GM23338 (cell line): Measurements from ENCODE around the gene CD58.

ENCODE experiments used
- CREB1 ChIP-seq: fragments of 250-450 bp; sonication (Bioruptor Pico); IDR thresholded peaks from 2 replicates; pipeline ENCODE4 v1.5.0; 2020; ENCODE audit warnings: low read depth, mild to moderate bottlenecking, moderate library complexity
- ETS1 ChIP-seq: IDR thresholded peaks from 2 replicates; pipeline ENCODE4 v1.6.1; 2016; ENCODE audit warnings: antibody characterized with exemption
- EZH2 ChIP-seq: fragments of 200-600 bp; sonication (generic); IDR thresholded peaks from one replicate; pipeline ENCODE4 v1.8.0; 2017; ENCODE audit warnings: antibody characterized with exemption, mild to moderate bottlenecking, low read depth; ENCODE audit not compliant: unreplicated experiment
- EZH2phosphoT487 ChIP-seq: fragments of 200-600 bp; sonication (generic); IDR thresholded peaks from one replicate; pipeline ENCODE4 v1.8.1; 2018; ENCODE audit warnings: antibody characterized with exemption; ENCODE audit not compliant: unreplicated experiment
- JUNB ChIP-seq: IDR thresholded peaks from one replicate; pipeline ENCODE4 v1.6.1; 2016; ENCODE audit warnings: antibody characterized with exemption; ENCODE audit not compliant: unreplicated experiment
- NANOG ChIP-seq: IDR thresholded peaks from 2 replicates; pipeline ENCODE4 v1.6.1; 2016; ENCODE audit warnings: antibody characterized with exemption, borderline replicate concordance
- POLR2AphosphoS5 ChIP-seq: IDR thresholded peaks from 2 replicates; pipeline ENCODE4 v1.6.1; 2016; ENCODE audit warnings: antibody characterized with exemption, low read depth
- REST ChIP-seq: IDR thresholded peaks from one replicate; pipeline ENCODE4 v1.6.1; 2018; ENCODE audit warnings: antibody characterized with exemption; ENCODE audit not compliant: unreplicated experiment
- STAT1 ChIP-seq: IDR thresholded peaks from one replicate; pipeline ENCODE4 v1.6.1; 2016; ENCODE audit warnings: antibody characterized with exemption; ENCODE audit not compliant: unreplicated experiment
- ZNF114 ChIP-seq: fragments of 250-450 bp; sonication (Bioruptor Pico); IDR thresholded peaks from 2 replicates; pipeline ENCODE4 v1.5.0; 2020; ENCODE audit warnings: mild to moderate bottlenecking, moderate library complexity
- TF ChIP-seq, protein P1 (sequence below), 2 experiments: fragments of 200-600 bp in 1 of 2; sonication (generic) in 1 of 2; conservative IDR thresholded peaks; 2 replicates each; pipeline versions ENCODE4 v1.5.1 to v1.6.1; 2016 to 2017; ENCODE audit warnings: antibody characterized with exemption in 2 of 2, low read depth in 2 of 2, mild to moderate bottlenecking in 2 of 2, moderate library complexity in 1 of 2
- TF ChIP-seq, protein P2 (sequence below): fragments of 250-450 bp; sonication (Bioruptor Pico); IDR thresholded peaks from 2 replicates; pipeline ENCODE4 v1.5.0; 2020; ENCODE audit warnings: mild to moderate bottlenecking, moderate library complexity

- TF ChIP-seq, protein P1, sequence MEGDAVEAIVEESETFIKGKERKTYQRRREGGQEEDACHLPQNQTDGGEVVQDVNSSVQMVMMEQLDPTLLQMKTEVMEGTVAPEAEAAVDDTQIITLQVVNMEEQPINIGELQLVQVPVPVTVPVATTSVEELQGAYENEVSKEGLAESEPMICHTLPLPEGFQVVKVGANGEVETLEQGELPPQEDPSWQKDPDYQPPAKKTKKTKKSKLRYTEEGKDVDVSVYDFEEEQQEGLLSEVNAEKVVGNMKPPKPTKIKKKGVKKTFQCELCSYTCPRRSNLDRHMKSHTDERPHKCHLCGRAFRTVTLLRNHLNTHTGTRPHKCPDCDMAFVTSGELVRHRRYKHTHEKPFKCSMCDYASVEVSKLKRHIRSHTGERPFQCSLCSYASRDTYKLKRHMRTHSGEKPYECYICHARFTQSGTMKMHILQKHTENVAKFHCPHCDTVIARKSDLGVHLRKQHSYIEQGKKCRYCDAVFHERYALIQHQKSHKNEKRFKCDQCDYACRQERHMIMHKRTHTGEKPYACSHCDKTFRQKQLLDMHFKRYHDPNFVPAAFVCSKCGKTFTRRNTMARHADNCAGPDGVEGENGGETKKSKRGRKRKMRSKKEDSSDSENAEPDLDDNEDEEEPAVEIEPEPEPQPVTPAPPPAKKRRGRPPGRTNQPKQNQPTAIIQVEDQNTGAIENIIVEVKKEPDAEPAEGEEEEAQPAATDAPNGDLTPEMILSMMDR (conservative IDR thresholded peaks at IDR 0.05; ENCODE audit: low read depth in 2 of 2): no peak
- TF ChIP-seq POLR2AphosphoS5 (no peak), EZH2 (no peak), EZH2phosphoT487 (no peak), CREB1 (CRISPR knock-in tag) (no peak), STAT1 (no peak), REST (no peak), ZNF114 (no peak), ETS1 (no peak), JUNB (no peak), NANOG (no peak)
- TF ChIP-seq, protein P2, sequence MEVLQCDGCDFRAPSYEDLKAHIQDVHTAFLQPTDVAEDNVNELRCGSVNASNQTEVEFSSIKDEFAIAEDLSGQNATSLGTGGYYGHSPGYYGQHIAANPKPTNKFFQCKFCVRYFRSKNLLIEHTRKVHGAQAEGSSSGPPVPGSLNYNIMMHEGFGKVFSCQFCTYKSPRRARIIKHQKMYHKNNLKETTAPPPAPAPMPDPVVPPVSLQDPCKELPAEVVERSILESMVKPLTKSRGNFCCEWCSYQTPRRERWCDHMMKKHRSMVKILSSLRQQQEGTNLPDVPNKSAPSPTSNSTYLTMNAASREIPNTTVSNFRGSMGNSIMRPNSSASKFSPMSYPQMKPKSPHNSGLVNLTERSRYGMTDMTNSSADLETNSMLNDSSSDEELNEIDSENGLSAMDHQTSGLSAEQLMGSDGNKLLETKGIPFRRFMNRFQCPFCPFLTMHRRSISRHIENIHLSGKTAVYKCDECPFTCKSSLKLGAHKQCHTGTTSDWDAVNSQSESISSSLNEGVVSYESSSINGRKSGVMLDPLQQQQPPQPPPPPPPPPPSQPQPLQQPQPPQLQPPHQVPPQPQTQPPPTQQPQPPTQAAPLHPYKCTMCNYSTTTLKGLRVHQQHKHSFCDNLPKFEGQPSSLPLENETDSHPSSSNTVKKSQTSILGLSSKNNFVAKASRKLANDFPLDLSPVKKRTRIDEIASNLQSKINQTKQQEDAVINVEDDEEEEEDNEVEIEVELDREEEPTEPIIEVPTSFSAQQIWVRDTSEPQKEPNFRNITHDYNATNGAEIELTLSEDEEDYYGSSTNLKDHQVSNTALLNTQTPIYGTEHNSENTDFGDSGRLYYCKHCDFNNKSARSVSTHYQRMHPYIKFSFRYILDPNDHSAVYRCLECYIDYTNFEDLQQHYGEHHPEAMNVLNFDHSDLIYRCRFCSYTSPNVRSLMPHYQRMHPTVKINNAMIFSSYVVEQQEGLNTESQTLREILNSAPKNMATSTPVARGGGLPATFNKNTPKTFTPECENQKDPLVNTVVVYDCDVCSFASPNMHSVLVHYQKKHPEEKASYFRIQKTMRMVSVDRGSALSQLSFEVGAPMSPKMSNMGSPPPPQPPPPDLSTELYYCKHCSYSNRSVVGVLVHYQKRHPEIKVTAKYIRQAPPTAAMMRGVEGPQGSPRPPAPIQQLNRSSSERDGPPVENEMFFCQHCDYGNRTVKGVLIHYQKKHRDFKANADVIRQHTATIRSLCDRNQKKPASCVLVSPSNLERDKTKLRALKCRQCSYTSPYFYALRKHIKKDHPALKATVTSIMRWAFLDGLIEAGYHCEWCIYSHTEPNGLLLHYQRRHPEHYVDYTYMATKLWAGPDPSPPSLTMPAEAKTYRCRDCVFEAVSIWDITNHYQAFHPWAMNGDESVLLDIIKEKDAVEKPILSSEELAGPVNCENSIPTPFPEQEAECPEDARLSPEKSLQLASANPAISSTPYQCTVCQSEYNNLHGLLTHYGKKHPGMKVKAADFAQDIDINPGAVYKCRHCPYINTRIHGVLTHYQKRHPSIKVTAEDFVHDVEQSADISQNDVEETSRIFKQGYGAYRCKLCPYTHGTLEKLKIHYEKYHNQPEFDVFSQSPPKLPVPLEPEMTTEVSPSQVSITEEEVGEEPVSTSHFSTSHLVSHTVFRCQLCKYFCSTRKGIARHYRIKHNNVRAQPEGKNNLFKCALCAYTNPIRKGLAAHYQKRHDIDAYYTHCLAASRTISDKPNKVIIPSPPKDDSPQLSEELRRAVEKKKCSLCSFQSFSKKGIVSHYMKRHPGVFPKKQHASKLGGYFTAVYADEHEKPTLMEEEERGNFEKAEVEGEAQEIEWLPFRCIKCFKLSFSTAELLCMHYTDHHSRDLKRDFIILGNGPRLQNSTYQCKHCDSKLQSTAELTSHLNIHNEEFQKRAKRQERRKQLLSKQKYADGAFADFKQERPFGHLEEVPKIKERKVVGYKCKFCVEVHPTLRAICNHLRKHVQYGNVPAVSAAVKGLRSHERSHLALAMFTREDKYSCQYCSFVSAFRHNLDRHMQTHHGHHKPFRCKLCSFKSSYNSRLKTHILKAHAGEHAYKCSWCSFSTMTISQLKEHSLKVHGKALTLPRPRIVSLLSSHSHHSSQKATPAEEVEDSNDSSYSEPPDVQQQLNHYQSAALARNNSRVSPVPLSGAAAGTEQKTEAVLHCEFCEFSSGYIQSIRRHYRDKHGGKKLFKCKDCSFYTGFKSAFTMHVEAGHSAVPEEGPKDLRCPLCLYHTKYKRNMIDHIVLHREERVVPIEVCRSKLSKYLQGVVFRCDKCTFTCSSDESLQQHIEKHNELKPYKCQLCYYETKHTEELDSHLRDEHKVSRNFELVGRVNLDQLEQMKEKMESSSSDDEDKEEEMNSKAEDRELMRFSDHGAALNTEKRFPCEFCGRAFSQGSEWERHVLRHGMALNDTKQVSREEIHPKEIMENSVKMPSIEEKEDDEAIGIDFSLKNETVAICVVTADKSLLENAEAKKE (CRISPR knock-in tag): no peak
Observed at GRCh38 chr1:116571215-116571919, 541 bp upstream of the CD58 start.
